Measurements from ENCODE around the gene NHSL2.

- no peak for TF ChIP-seq EZH2 (IDR thresholded peaks at IDR 0.05; ENCODE audit: insufficient read depth, low read length)
- TF ChIP-seq CTCF (IDR thresholded peaks at IDR 0.05; ENCODE audit: insufficient read depth, low read depth, low read length): no peak
These were observed 254.9 kb downstream of the NHSL2 start for GRCh38 chrX:72165551-72165950.
